Fibroblast of lung (primary cell): ENCODE measurements around the gene SOCS4. TPM values are rescaled to one million over a fixed set of nuclear protein-coding genes. Genes with fewer than 3 reads are reported as not detected.

ENCODE experiments used
- DNase-seq, 2 donors: peaks; one replicate each; pipeline versions ENCODE4 v3.0.0 to v3.0.0-alpha.2; 2010; ENCODE audit warnings: low read depth in 2 of 2
- H2AFZ ChIP-seq: 2 replicates; pipeline ENCODE4 v1.5.1; 2012; ENCODE audit warnings: low read length, control low read depth, inconsistent platforms
- H3K27ac ChIP-seq: 2 replicates; pipeline ENCODE4 v1.5.1; 2011; ENCODE audit warnings: low read length, control low read depth; ENCODE audit not compliant: insufficient read depth
- H3K27me3 ChIP-seq: 2 replicates; pipeline ENCODE4 v1.5.1; 2011; ENCODE audit warnings: mild to moderate bottlenecking, low read length; ENCODE audit not compliant: control insufficient read depth, insufficient read depth
- H3K36me3 ChIP-seq: 2 replicates; pipeline ENCODE4 v1.5.1; 2011; ENCODE audit warnings: low read length; ENCODE audit not compliant: control insufficient read depth, insufficient read depth
- H3K4me1 ChIP-seq: 2 replicates; pipeline ENCODE4 v1.5.1; 2011; ENCODE audit warnings: low read length; ENCODE audit not compliant: control insufficient read depth, insufficient read depth; ENCODE audit errors: extremely low read depth
- H3K4me2 ChIP-seq: 2 replicates; pipeline ENCODE4 v1.5.1; 2011; ENCODE audit warnings: low read length, control low read depth; ENCODE audit not compliant: insufficient read depth; ENCODE audit errors: extremely low read depth
- H3K4me3 ChIP-seq, 4 experiments: fragments of 200-600 bp in 1 of 4; sonication (generic) in 1 of 4; replicated peaks in 1 of 4; 2 replicates each; pipeline ENCODE4 v1.5.1; 2011 to 2016; ENCODE audit warnings: low read length in 4 of 4, low read depth in 3 of 4, mild to moderate bottlenecking in 3 of 4, control low read depth in 2 of 4, inconsistent platforms in 1 of 4, mixed read lengths in 1 of 4; ENCODE audit not compliant: insufficient read depth in 1 of 4; ENCODE audit errors: control extremely low read depth in 1 of 4
- H3K79me2 ChIP-seq: 2 replicates; pipeline ENCODE4 v1.5.1; 2012; ENCODE audit warnings: mild to moderate bottlenecking, low read length, inconsistent platforms; ENCODE audit not compliant: control insufficient read depth, insufficient read depth
- H3K9ac ChIP-seq: 2 replicates; pipeline ENCODE4 v1.5.1; 2011; ENCODE audit warnings: mild to moderate bottlenecking, low read length, control low read depth; ENCODE audit not compliant: insufficient read depth
- H3K9me3 ChIP-seq: 2 replicates; pipeline ENCODE4 v1.5.1; 2012; ENCODE audit warnings: low read depth, low read length; ENCODE audit not compliant: control insufficient read depth, insufficient read depth
- H4K20me1 ChIP-seq: 2 replicates; pipeline ENCODE4 v1.5.1; 2011; ENCODE audit warnings: low read length; ENCODE audit not compliant: control insufficient read depth, insufficient read depth; ENCODE audit errors: extremely low read depth
- EZH2 ChIP-seq: IDR thresholded peaks from 2 replicates; pipeline ENCODE4 v1.5.1; 2012; ENCODE audit warnings: low read length, control low read depth, mild to moderate bottlenecking; ENCODE audit errors: missing control alignments
- polyA minus RNA-seq: library from RNA; depleted of rRNA, polyadenylated mRNA; stranded (reverse); fragments of >200 nt; gene quantifications from 2 replicates; pipeline ENCODE4 v1.2.3, GENCODE V29; 2011; ENCODE audit warnings: low replicate concordance
- polyA plus RNA-seq, 2 donors: library from polyadenylated mRNA; depleted of rRNA in 1 of 2; stranded (reverse) in 1 of 2; unstranded in 1 of 2; fragments of >200 nt; gene quantifications; 2 replicates each; pipeline ENCODE4 v1.2.1, GENCODE V29; 2011 to 2012; ENCODE audit warnings: missing spikeins in 1 of 2
- total RNA-seq: library from RNA; depleted of rRNA; stranded (reverse); fragments of >200 nt; gene quantifications from 2 replicates; pipeline ENCODE4 v1.2.1, GENCODE V29; 2014
- TF ChIP-seq, protein P1 (sequence below), 2 donors: IDR thresholded peaks in 1 of 2; conservative IDR thresholded peaks in 1 of 2; 1 replicate in 1 of 2; 2 replicates in 1 of 2; pipeline ENCODE4 v1.5.1; 2011 to 2012; ENCODE audit warnings: low read length in 2 of 2, control low read depth in 1 of 2, inconsistent platforms in 1 of 2, low read depth in 1 of 2, mild to moderate bottlenecking in 1 of 2

The SOCS4 gene, protein sequence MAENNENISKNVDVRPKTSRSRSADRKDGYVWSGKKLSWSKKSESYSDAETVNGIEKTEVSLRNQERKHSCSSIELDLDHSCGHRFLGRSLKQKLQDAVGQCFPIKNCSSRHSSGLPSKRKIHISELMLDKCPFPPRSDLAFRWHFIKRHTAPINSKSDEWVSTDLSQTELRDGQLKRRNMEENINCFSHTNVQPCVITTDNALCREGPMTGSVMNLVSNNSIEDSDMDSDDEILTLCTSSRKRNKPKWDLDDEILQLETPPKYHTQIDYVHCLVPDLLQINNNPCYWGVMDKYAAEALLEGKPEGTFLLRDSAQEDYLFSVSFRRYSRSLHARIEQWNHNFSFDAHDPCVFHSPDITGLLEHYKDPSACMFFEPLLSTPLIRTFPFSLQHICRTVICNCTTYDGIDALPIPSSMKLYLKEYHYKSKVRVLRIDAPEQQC
- total RNA-seq (16.2 and 19.2 TPM in 2 replicates), polyA plus RNA-seq (11.5 TPM in 2 replicates), polyA minus RNA-seq (3.7 and 6.4 TPM in 2 replicates)
- polyA plus RNA-seq (2012) = 7.0 and 9.3 TPM in 2 replicates

DNA sequence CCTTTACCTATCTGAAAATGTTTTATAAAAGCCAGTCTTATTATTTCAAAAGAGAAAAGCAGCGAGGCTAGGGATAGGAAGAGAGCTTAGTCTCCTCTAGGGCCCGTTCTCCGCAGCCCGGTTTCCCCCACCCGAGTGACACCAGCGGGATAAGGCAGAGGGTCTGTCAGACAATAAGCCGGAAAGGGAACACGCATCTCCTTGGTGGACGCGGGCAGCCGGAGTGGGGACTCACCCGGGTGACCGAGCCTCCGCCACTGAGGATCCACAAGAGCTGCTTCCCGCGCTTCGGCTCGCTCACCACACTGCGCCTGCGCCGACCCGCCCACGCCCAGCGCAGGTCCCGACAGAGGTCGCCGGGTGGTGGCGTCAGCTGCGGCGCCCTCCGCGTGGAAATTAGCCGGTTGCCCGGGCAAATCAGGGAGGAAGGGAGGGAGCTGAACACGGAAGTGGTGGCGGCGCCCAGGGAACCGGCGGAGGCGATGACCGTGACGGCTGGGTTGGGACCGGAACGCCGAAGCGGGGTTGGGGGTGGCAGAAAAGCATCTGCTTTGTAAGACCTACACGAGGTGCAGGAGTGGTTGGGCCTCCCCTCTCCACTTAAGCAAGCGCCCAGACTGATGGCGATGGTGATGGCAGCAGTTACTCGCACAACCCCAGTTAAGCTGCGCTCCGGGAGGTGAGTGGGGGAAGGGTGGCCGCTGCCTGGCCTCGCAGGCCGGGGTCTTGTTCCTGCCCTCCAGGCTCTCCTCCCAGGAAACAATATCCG, at the start of gene SOCS4, which contains the start of gene WDHD1:
TSS of gene SOCS4 (plus strand) at position 444 of the 769 bp plus-strand sequence. CDS start 15,806 bp downstream, outside the sequence.
TSS of gene WDHD1 (minus strand) at position 307 of the 769 bp plus-strand sequence. CDS start 312 bp downstream, outside the sequence.
- DNase-seq = peak; percentile 91 to 92
- peak within 1 kb of the TSS; percentile 94 for H2AFZ ChIP-seq
- H3K9me3 ChIP-seq = no peaks in the 10 kb centered on the region

DNA sequence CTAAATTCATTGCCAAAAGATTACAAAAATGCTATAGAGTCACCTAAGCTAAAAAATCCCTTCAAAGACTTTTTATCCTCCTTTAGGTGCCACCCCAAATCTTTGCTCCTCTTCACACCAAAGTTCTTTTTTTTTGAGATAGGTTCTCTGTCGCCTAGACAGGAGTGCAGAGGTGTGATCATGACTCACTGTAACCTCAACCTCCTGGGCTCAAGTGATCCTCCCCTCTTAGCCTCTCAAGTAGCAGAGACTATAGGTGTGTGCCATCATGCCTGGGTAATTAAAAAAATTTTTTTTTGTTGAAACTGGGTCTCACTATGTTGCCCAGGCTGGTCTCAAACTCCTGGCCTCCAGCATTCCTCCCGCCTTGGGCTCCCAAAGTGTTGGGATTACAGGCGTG, 48.0 kb upstream of the SOCS4 start:
- no peak for TF ChIP-seq EZH2
- TF ChIP-seq, protein P1, sequence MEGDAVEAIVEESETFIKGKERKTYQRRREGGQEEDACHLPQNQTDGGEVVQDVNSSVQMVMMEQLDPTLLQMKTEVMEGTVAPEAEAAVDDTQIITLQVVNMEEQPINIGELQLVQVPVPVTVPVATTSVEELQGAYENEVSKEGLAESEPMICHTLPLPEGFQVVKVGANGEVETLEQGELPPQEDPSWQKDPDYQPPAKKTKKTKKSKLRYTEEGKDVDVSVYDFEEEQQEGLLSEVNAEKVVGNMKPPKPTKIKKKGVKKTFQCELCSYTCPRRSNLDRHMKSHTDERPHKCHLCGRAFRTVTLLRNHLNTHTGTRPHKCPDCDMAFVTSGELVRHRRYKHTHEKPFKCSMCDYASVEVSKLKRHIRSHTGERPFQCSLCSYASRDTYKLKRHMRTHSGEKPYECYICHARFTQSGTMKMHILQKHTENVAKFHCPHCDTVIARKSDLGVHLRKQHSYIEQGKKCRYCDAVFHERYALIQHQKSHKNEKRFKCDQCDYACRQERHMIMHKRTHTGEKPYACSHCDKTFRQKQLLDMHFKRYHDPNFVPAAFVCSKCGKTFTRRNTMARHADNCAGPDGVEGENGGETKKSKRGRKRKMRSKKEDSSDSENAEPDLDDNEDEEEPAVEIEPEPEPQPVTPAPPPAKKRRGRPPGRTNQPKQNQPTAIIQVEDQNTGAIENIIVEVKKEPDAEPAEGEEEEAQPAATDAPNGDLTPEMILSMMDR (conservative IDR thresholded peaks at IDR 0.05 in 1 of 2, IDR thresholded peaks at IDR 0.05 in 1 of 2; ENCODE audit: low read depth in 1 of 2, low read length in 2 of 2) = no peak

More for the DNA sequence above, at the start of gene SOCS4, which contains the start of gene WDHD1:
- TF ChIP-seq EZH2 = no peak
- TF ChIP-seq, protein P1 (conservative IDR thresholded peaks at IDR 0.05 in 1 of 2, IDR thresholded peaks at IDR 0.05 in 1 of 2; ENCODE audit: low read depth in 1 of 2, low read length in 2 of 2) = peak in 1 of 2 donors; percentile 2
- H3K9ac ChIP-seq = peak within 1 kb of the TSS; percentile 94
- no peaks in the 10 kb centered on the region for H3K36me3 ChIP-seq
- H4K20me1 ChIP-seq = no peaks in the 10 kb centered on the region
- peak within 1 kb of the TSS; percentile 97 for H3K4me2 ChIP-seq
- H3K79me2 ChIP-seq = peaks cover 65% of the 10 kb centered on the region
- no peaks in the 10 kb centered on the region for H3K27me3 ChIP-seq
- peaks cover 4% of the 10 kb centered on the region for H3K4me1 ChIP-seq
- peak within 1 kb of the TSS; percentile 97 for H3K27ac ChIP-seq
- H3K4me3 ChIP-seq = peak within 1 kb of the TSS; percentile 86 to 98 (median 94)

DNA sequence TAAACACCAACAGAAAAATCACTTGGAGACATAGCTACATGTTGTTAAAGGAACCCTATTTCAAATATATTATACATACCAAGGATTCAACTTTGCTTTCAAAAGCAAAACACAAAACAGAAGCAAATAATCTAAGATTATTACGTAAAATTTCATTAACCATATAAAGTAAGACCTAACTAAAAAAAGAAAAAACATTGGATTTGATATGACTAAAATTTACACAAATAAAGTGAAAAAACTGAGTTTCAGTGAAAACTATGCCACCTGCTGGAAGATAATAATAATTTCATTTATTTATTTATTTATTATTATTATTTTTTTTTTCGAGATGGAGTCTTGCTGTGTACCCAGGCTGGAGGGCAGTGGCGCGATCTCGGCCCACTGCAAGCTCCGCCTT, 45.3 kb upstream of the SOCS4 start:
- no peak overlapping the region for H3K4me2 ChIP-seq
- no peak overlapping the region for H3K4me3 ChIP-seq
- no peaks in the 10 kb centered on the region for H3K9me3 ChIP-seq
- no peaks in the 10 kb centered on the region for H3K4me1 ChIP-seq
- peaks cover 2% of the 10 kb centered on the region for H3K36me3 ChIP-seq
- no peaks in the 10 kb centered on the region for H3K79me2 ChIP-seq
- no peaks in the 10 kb centered on the region for H4K20me1 ChIP-seq
- H3K27me3 ChIP-seq = no peaks in the 10 kb centered on the region
- no peak overlapping the region for H3K9ac ChIP-seq
- TF ChIP-seq EZH2 = no peak
- TF ChIP-seq, protein P1 (conservative IDR thresholded peaks at IDR 0.05 in 1 of 2, IDR thresholded peaks at IDR 0.05 in 1 of 2; ENCODE audit: low read depth in 1 of 2, low read length in 2 of 2) = peak in 1 of 2 donors; percentile 14
- H2AFZ ChIP-seq = no peak overlapping the region
- no peak overlapping the region for H3K27ac ChIP-seq
- peak; percentile 4 to 41 for DNase-seq

More for the DNA sequence above, 48.0 kb upstream of the SOCS4 start:
- Histone ChIP-seq H3K9me3 (no peaks in the 10 kb centered on the region), H3K4me2 (no peak overlapping the region), H3K4me3 (no peak overlapping the region), H3K27ac (no peak overlapping the region), H3K9ac (no peak overlapping the region), H3K27me3 (no peaks in the 10 kb centered on the region), H3K36me3 (peaks cover 2% of the 10 kb centered on the region), H2AFZ (no peak overlapping the region), H4K20me1 (no peaks in the 10 kb centered on the region), H3K79me2 (no peaks in the 10 kb centered on the region), H3K4me1 (peaks cover 2% of the 10 kb centered on the region)
- DNase-seq = no peak
